Central memory CD8-positive, alpha-beta T cell (primary cell): ENCODE data around the gene GIN1.
A peak's percentile ranks its signal among the peaks of the same experiment; 100 is the strongest.

ENCODE experiments used
- ATAC-seq: fragments of 150-1000 bp; cut with Tn5 transposase; replicated peaks from 2 replicates; pipeline ENCODE4 v1.10.0; 2022; ENCODE audit warnings: mild to moderate bottlenecking, moderate FRiP score, moderate number of reproducible peaks; ENCODE audit not compliant: poor library complexity, severe bottlenecking; ENCODE audit errors: extremely low read depth
- DNase-seq, 2 donors: peaks; one replicate each; pipeline ENCODE4 v3.0.0; 2021; ENCODE audit warnings: low spot score in 2 of 2
- H3K27ac Mint-ChIP-seq: one replicate; pipeline ENCODE4 v1.8.0; 2022; ENCODE audit warnings: low read depth, mild to moderate bottlenecking, moderate library complexity, mixed read lengths
- H3K27me3 Mint-ChIP-seq: one replicate; pipeline ENCODE4 v1.8.0; 2022; ENCODE audit warnings: mixed read lengths
- H3K36me3 Mint-ChIP-seq: one replicate; pipeline ENCODE4 v1.8.0; 2022; ENCODE audit warnings: mild to moderate bottlenecking, moderate library complexity, mixed read lengths; ENCODE audit not compliant: insufficient read depth
- H3K4me1 Mint-ChIP-seq: one replicate; pipeline ENCODE4 v1.8.0; 2022; ENCODE audit warnings: mixed read lengths
- H3K4me3 Mint-ChIP-seq: one replicate; pipeline ENCODE4 v1.8.0; 2022; ENCODE audit warnings: mild to moderate bottlenecking, moderate library complexity, mixed read lengths
- H3K9me3 Mint-ChIP-seq: one replicate; pipeline ENCODE4 v1.8.0; 2022; ENCODE audit warnings: mixed read lengths

Gene GIN1

DNA sequence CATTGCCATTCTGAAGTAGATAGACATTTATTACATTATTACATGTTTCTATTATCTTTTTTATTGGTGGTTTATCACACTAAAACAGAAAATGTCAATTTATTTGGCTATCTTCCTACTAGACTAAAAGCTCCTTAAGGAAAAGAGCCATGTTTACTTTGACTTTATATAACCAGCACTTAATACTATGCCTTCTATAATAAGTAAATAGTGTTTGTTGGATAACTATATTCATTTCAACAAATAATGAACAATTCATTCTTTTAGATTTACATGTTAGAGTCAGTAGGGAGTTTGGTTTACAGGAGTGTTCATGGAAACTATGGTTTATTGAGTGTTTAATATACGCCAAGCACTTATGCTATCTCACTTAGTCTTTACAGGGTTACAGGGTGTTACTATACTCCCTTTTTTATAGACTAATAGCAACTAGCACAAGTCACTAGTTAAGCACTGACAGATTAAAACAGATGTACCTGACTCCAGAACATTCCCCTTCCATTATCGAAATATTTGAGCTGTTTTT lies 7.4 kb upstream of the GIN1 start:
- Mint-ChIP-seq H3K36me3 (peaks cover 5% of the 10 kb centered on the region), H3K4me3 (no peak overlapping the region), H3K27me3 (no peaks in the 10 kb centered on the region), H3K9me3 (no peaks in the 10 kb centered on the region), H3K4me1 (peaks cover 54% of the 10 kb centered on the region), H3K27ac (no peak overlapping the region)
- DNase-seq (no peak), ATAC-seq (no peak)

DNA sequence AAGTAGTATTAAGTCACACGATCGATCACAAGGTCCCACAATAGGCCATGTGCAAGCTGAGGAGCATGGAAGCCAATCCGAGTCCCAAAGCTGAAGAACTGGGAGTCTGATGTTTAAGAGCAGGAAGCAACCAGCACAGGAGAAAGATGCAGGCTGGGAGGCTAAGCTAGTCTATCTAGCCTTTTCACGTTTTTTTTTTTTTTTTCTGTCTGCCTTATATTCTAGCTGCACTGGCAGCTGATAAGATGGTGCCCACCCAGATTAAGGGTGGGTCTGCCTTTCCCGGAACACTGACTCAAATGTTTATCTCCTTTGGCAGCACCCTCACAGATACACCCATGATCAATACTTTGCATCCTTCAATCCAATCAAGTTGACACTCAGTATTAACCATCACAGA lies 6.6 kb upstream of the GIN1 start:
- Mint-ChIP-seq H3K27me3 (no peaks in the 10 kb centered on the region), H3K4me3 (no peak overlapping the region), H3K36me3 (peaks cover 5% of the 10 kb centered on the region), H3K9me3 (no peaks in the 10 kb centered on the region), H3K4me1 (peaks cover 57% of the 10 kb centered on the region), H3K27ac (no peak overlapping the region)
- ATAC-seq, result no peak
- no peak for DNase-seq

DNA sequence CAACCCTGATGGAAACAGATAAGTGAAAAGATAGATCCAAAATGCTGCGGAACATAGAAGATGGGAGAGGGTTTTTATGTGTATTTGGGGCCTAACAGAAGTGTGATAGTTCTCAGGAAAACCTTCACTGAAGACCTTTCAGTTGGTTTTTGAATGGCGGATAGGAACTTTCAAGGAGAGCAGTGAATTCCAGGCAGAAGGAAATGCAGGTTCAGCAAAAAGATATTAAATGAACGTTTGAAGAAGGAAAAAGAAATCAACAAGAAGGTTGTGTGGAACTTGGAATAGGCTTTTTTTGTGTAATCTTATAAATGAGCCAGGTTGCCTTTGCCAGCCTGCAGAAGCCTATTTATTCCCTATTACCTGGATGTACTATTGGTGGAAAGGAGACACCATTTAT lies 2.3 kb upstream of the GIN1 start:
- ATAC-seq (no peak), DNase-seq (no peak)
- Mint-ChIP-seq H3K36me3 (peaks cover 7% of the 10 kb centered on the region), H3K4me3 (peak overlapping the region; percentile 96), H3K27ac (no peak overlapping the region), H3K9me3 (no peaks in the 10 kb centered on the region), H3K27me3 (no peaks in the 10 kb centered on the region), H3K4me1 (peaks cover 66% of the 10 kb centered on the region)

DNA sequence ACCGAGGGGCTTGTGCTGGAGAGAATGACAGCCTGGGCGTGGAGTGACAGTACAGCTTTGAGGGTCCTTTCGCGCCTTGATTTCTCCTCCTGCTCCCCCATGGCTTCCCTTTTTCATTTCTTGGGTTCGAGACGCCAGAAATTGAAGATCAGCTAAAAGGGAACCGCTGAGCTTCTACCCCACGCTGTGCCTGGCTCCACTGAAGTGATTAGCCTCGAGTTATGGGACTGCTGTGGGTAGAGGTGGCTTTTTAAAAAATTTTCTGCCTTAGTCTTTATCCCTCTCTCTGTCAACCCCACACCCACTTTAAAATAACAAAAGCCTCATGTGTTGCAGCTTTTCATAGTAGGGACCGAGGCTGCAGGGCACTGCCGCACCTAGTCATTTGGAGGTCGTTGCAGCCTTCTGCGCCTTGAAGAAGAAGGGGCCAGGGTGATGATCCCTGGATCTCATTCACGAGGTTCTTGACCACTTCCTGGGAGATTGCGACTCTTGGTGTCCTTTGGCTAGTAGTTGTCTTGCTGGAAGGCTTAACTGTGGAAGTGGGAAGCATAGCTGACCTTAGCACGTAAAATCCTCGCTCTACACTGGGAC lies 766 bp upstream of the GIN1 start:
- peak overlapping the region; percentile 96 for H3K4me3 Mint-ChIP-seq
- DNase-seq, result no peak
- peaks cover 57% of the 10 kb centered on the region for H3K4me1 Mint-ChIP-seq
- H3K36me3 Mint-ChIP-seq, result peaks cover 7% of the 10 kb centered on the region
- no peaks in the 10 kb centered on the region for H3K27me3 Mint-ChIP-seq
- ATAC-seq, result no peak
- H3K9me3 Mint-ChIP-seq, result no peaks in the 10 kb centered on the region
- peak overlapping the region; percentile 94 for H3K27ac Mint-ChIP-seq

DNA sequence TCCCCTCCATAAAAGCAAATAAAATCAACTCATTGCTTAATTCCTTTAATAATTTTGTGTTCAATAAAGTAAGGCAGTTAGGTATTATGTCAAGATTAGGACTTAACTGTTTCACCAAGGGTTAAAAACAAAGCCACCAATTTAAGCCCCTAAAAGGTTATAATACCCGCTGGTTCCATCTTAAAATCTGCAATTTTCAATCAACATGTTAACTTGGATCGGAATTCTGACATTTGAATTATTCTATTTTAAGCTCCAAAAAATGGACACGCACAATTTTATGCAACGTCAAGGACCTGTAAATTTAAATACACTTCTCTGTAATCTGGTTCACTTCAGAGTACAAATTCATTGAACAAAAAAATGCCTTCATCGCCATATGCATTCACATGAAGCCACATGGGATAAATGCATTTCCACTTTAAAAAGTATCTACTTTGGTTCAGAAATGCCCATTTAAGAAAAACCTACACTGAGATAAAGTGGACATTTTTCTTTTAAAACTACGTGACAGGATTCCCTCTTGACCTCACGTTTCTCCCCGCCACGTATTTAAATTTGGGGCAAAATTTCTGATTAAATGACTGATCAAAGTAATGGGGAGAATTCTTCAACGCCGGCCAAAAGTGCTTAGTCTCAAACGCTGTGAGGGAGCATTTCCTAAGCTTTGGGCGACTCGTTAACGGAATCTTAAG lies 721 bp downstream of the GIN1 start:
- H3K27me3 Mint-ChIP-seq, result no peaks in the 10 kb centered on the region
- ATAC-seq (no peak), DNase-seq (no peak)
- no peaks in the 10 kb centered on the region for H3K9me3 Mint-ChIP-seq
- H3K27ac Mint-ChIP-seq, result peak overlapping the region; percentile 94
- peak overlapping the region; percentile 96 for H3K4me3 Mint-ChIP-seq
- H3K36me3 Mint-ChIP-seq, result peaks cover 7% of the 10 kb centered on the region
- H3K4me1 Mint-ChIP-seq, result peaks cover 60% of the 10 kb centered on the region

DNA sequence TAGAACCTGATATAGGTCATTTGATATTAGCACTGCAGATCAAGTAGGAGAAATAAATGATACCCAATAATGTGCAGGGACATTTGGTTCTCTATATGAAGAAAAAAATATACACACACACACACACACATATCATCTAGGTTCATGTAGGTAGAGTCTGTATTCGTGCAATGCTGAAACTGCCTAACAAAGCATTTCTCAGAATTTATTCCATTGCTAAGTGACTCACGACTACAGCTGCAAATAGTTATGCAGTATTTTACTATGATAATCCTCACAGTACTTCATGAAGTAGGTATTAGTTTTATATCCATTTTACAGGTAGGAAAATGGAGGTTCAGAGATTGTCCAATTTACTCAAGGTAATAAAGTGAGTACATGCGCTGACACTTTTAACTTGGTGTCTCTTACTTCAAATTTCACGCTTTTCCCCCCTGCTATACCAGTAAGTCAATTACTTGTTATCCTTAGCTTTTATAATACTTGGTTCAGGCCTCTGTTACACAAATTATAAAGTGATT lies 2.4 kb downstream of the GIN1 start:
- ATAC-seq, result no peak
- Mint-ChIP-seq H3K4me1 (peaks cover 64% of the 10 kb centered on the region), H3K4me3 (no peak overlapping the region), H3K27me3 (no peaks in the 10 kb centered on the region), H3K9me3 (no peaks in the 10 kb centered on the region), H3K27ac (no peak overlapping the region), H3K36me3 (peaks cover 8% of the 10 kb centered on the region)
- DNase-seq, result no peak

DNA sequence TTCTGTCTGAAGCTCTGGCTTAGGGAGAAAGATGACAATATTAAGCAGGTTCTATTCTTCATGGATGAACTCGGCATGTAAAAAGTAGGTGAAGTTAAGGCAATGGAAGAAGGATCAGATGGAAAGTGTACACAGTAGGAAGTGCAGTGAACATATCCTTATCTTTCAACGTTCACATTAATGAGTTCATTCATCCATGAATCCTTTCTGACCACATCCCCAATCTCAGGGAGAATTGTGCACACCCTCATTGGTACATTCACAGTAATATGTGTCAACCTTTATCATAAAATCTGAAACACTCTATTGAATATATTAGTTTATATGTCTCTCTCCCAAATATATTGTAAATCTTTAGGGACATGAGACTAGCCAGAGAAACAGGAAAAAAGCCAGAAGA lies 5.5 kb downstream of the GIN1 start:
- DNase-seq, result no peak
- Mint-ChIP-seq H3K27me3 (no peaks in the 10 kb centered on the region), H3K4me1 (peaks cover 55% of the 10 kb centered on the region), H3K36me3 (peaks cover 3% of the 10 kb centered on the region), H3K27ac (no peak overlapping the region), H3K4me3 (no peak overlapping the region), H3K9me3 (no peaks in the 10 kb centered on the region)
- ATAC-seq, result no peak

DNA sequence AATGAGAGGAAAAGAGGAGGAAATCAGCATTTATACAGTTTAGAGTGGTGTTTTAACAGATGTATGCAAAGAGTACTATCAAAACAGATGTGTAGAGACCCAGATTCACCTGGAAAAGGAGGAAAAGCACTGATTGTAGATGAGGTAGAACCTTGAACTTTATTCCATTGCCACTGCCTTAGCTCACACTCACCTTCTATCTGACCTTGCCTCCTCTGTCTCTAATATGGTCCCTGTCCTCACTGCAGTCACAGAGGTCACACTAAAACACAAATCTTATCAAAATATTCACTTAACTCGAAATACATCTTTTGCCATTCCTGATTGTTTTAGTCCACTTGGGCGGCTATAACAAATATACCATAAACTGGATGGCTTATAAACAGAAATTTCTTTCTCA lies 7.0 kb downstream of the GIN1 start:
- Mint-ChIP-seq H3K9me3 (no peaks in the 10 kb centered on the region), H3K4me3 (no peak overlapping the region), H3K27me3 (no peaks in the 10 kb centered on the region), H3K36me3 (peaks cover 1% of the 10 kb centered on the region), H3K27ac (peak overlapping the region; percentile 93), H3K4me1 (peaks cover 44% of the 10 kb centered on the region)
- ATAC-seq (no peak), DNase-seq (no peak)

DNA sequence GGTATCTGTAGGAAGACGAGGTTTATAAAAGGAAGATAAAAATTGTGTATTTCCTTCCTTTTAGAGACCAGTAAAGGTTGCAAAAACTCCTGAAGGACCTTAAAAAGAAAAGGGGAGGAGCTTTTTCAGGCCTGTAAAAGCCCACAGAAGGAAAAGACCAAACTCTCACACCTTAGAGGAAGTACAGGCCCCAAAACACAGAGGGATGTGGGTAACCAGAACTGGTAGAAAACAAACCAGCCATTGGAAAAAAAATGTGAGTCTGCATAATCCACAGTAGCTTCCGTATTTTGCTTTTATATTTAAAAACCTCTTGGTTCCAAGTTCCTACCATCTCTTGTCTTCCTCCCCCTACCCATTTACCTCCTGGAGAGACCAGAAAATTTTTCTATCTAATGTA lies 8.5 kb downstream of the GIN1 start:
- no peaks in the 10 kb centered on the region for H3K9me3 Mint-ChIP-seq
- peak; percentile 65 for ATAC-seq
- H3K27ac Mint-ChIP-seq, result peak overlapping the region; percentile 93
- H3K4me1 Mint-ChIP-seq, result peaks cover 44% of the 10 kb centered on the region
- peaks cover 7% of the 10 kb centered on the region for H3K36me3 Mint-ChIP-seq
- H3K27me3 Mint-ChIP-seq, result no peaks in the 10 kb centered on the region
- peak overlapping the region; percentile 23 for H3K4me3 Mint-ChIP-seq
- no peak for DNase-seq

DNA sequence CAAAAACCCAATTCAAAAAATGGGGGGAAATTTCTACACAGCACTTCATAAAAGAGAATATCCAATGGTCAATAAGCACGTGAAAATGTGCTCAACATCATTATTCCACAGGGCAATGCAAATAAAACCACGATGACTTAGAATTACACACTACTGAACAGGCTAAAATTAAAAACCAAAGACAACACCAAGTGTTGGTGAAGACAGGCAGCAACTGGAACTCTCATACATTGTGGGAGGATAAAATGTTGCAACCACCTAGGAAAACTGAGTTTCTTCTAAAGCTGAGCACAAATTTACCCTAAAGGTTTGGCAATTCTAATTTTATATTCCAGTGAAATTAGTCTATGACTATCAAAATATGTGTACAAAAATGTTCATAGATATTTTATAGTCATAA lies 9.5 kb downstream of the GIN1 start:
- H3K27ac Mint-ChIP-seq, result no peak overlapping the region
- ATAC-seq, result no peak
- no peaks in the 10 kb centered on the region for H3K27me3 Mint-ChIP-seq
- H3K36me3 Mint-ChIP-seq, result peaks cover 9% of the 10 kb centered on the region
- no peak for DNase-seq
- peaks cover 42% of the 10 kb centered on the region for H3K4me1 Mint-ChIP-seq
- no peaks in the 10 kb centered on the region for H3K9me3 Mint-ChIP-seq
- no peak overlapping the region for H3K4me3 Mint-ChIP-seq

DNA sequence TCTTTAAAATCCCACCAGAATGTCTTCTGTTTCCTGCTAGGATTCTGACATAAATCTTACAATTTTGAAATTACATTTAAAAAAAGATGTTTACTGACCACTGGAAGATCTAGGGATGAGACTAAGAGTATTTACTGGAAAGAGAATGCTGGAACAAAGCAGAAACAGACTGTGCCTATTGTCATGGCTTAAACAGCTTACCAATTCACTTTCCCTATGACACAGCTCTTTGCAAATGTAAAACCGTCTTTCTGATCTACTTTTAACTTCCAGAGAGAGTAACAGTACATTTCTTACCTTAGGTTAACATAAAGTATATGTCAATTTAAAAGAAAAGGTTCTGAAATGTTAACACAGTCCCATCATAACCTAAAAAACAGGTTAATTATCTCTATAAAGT lies 10.7 kb downstream of the GIN1 start:
- H3K36me3 Mint-ChIP-seq, result peaks cover 9% of the 10 kb centered on the region
- DNase-seq, result no peak
- peaks cover 30% of the 10 kb centered on the region for H3K4me1 Mint-ChIP-seq
- H3K27me3 Mint-ChIP-seq, result no peaks in the 10 kb centered on the region
- no peak overlapping the region for H3K4me3 Mint-ChIP-seq
- H3K27ac Mint-ChIP-seq, result no peak overlapping the region
- H3K9me3 Mint-ChIP-seq, result no peaks in the 10 kb centered on the region
- no peak for ATAC-seq

DNA sequence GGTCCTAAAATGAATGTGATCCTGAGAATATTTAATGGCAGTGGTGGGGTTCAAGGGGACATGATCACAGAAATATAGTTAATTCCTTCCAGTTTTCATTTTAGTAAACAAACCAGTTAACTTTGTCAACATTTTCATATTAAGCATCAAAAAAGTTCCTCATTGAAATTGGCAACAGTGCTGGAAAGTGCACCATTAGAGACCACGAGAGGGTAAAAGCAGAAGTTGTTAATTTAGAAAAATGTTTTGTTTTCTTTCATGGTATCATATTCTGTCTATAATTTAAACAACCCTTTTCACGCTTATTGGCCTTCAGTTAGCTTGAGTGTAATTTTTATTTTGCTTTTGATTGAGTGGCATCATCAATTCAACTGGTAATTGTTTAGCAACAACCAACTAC lies 11.9 kb downstream of the GIN1 start:
- Mint-ChIP-seq H3K27ac (no peak overlapping the region), H3K27me3 (no peaks in the 10 kb centered on the region), H3K4me1 (peaks cover 23% of the 10 kb centered on the region), H3K4me3 (no peak overlapping the region), H3K9me3 (no peaks in the 10 kb centered on the region), H3K36me3 (peaks cover 11% of the 10 kb centered on the region)
- ATAC-seq (no peak), DNase-seq (no peak)

DNA sequence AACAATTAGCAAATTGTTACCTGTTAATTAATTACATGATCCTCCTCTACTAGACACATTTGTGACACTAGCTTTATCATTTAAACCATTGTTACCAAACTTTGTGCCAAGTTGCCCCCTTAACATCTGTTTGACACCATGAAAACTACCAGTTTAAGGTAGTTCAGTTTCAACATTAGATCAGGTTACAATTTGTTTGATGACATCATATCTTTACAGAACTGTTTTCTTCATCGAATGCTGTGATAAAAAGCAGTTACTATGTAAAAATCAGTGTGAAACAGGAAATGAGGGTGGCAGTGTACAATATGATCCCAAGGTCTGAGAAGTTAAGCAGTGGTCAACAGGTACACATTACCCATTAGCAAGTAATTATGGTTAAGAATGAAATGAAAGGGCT lies 17.7 kb downstream of the GIN1 start:
- peaks cover 6% of the 10 kb centered on the region for H3K36me3 Mint-ChIP-seq
- peaks cover 5% of the 10 kb centered on the region for H3K4me1 Mint-ChIP-seq
- H3K9me3 Mint-ChIP-seq, result no peaks in the 10 kb centered on the region
- H3K27ac Mint-ChIP-seq, result no peak overlapping the region
- no peak overlapping the region for H3K4me3 Mint-ChIP-seq
- no peak for ATAC-seq
- DNase-seq, result no peak
- no peaks in the 10 kb centered on the region for H3K27me3 Mint-ChIP-seq
